Activated CD4-positive, alpha-beta T cell treated with anti-CD3 and anti-CD28 coated beads, Interleukin-2, amount 50 U/mL, for 1 hour (primary cell): ENCODE data around the gene IQSEC1.

Source experiments
- DNase-seq: peaks from one replicate; pipeline ENCODE4 v3.0.0-alpha.2; 2020

Gene IQSEC1

DNA sequence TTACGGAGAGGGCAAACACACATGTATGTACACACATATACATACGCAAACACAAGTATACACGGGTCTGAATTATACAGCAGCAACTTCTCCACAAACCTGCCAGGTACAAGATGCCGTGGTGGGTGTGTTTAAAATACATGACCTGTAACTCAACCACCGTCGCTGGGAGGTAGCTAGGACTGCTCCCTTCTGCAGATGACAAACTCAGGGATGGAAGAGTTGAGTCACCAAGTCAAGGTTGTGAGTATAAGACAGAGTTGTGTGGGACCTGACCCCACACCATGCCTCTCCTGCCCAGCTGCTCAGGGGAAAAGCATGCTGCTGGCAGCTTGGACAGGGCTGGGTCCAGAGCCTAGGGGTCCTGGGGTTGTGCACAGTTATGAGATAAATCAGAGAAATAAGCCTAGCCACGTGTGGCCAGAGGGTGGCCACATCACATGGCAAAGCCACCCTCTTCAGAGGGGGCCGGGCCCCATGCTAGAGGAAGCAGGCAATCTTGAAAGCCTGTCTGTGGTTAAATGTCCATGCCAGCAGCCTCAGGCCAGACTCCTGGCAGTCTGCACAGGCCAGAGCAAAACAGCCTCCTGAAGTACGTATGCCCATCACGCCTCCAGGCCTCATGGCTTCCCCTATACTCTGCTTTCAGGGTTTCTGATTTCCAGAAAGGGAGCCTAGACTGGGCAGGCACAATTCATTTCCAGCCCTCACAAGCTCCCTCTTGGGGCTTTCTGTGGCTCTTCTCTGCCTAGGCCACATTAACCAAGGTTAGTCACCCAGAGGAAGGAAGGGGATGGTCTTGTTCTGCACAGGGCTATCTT is 124.1 kb downstream of the IQSEC1 start:
- DNase-seq, result no peak

- no peak for DNase-seq
Measured at GRCh38 chr3:12948371-12948770, 124.9 kb downstream of the IQSEC1 start.

DNA sequence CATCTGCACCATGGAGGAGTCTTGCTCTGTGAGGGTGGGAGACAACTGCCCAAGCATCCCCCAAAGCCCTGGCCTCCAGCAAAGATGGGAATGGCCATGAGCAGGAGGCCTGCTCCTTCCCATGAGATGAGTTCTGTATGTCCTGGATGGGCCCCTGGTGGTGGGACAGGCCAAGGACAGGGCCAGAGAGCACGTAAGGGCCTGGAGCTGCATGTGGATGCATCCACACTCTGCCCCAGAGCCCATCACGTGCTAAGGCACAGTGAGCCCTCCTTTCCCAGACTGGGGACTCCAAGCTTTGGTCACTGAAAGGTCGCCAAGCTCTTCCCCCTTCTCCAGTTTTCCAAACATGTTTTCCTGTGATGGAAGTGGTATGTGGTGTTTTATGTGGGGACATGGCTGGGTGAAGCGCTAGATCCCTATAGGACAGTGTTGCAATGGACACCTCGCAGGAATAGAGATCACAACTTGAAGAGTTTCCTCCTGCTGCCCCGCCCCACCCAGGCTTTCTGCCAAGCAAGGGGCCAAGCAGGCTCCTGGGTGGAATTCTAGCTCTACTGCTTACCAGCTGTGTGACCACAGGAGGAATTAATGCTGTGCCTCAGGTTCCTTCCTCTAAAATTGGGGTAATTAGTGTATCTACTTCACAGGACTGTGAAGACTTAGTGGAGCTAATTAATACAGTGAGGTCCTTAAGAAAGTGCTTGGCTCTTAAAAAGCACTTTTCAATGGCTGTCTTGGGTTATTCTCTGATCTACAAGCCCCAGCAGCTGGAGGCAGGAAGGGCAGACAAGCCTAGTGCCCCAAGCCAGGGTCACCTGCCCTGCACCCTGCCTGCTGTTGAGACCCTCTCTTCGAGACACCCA is 125.5 kb downstream of the IQSEC1 start:
- DNase-seq, result no peak

- DNase-seq, result no peak
Measured at GRCh38 chr3:12946649-12947316, 126.4 kb downstream of the IQSEC1 start.

DNA sequence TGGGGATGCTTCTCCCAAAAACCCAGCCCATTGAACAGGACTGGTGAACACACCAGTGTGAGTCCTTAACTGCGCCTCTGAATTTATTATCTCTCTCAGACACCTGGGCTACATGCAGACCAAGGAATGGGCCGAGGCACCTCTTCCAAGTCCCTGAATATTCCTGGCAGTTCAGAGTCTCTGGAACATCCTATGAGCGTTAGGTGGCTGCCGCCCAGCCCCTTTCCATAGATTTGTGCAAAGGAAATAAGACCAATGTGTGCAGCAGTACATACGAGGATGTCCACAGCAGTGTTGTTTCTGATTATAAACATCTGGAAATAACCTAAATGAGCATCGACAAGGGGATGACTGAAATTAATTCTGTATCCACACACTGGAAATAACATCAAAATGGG is 127.0 kb downstream of the IQSEC1 start:
- DNase-seq, result no peak

DNA sequence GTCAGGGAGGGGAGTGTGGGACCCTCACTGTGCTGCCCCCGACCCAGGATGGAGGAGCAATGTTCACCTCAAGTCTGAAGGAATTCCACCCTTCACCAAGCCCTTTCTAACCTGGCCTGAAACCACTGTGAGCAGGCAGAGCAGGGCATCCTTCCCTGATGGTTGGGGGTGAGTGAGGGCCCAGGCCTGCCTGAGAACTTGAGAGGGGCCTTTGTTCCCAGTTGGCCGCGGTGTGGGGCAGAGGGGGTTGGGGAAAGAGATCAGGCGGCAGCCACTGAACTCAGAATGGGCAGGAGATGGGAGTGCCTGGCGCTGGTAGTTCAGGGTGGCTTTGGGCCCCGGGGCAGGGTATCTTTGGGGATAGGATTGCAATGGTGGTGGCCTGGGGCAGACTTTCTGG is 128.4 kb downstream of the IQSEC1 start:
- DNase-seq, result no peak

GRCh38 chr3:12944413-12944812 is 128.8 kb downstream of the IQSEC1 start:
- no peak for DNase-seq

GRCh38 chr3:12943124-12944021 is 129.9 kb downstream of the IQSEC1 start:
- DNase-seq, result no peak

- DNase-seq, result no peak
Measured at GRCh38 chr3:12941495-12942023, 131.7 kb downstream of the IQSEC1 start.

DNA sequence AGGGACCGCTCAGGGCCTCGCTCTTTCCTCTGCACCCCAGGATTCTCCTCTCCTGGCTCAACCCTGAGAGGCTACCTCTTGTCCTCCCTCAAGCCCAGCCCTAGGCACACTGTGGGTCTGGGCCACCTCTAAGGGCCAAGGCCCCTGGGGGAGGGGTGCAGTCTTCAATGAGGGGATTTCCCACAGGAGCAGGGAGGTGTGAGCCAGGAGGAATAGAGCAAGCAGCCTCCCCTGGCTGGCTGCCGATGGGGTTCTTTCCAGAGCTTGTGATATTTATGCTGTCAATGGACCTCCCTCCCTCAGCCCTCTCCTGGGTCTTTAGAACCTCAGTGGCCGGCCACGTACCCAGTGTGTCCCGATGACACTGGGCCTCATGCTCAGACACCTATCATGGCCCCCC is 132.4 kb downstream of the IQSEC1 start:
- no peak for DNase-seq

DNA sequence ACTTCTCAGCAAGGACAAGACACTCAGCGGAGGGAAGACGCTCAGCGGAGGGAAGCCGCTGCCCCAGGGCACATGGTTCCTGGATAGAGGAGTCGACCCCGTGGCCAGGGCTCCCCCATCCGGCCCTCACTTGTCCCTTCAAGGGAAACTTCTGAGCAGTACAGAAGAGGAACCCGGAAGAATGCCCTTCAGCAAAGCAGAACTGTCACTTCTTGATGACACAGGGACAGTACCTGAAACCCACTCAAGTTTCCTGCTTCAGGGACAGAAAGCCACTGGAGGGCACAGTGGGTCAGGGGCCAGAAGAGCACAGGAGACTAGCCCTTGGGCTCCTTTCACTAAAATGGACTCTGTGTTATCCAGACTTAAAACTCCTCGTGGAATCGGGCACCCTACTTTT is 134.1 kb downstream of the IQSEC1 start:
- DNase-seq, result no peak

GRCh38 chr3:12938258-12938711 is 134.9 kb downstream of the IQSEC1 start:
- no peak for DNase-seq

DNA sequence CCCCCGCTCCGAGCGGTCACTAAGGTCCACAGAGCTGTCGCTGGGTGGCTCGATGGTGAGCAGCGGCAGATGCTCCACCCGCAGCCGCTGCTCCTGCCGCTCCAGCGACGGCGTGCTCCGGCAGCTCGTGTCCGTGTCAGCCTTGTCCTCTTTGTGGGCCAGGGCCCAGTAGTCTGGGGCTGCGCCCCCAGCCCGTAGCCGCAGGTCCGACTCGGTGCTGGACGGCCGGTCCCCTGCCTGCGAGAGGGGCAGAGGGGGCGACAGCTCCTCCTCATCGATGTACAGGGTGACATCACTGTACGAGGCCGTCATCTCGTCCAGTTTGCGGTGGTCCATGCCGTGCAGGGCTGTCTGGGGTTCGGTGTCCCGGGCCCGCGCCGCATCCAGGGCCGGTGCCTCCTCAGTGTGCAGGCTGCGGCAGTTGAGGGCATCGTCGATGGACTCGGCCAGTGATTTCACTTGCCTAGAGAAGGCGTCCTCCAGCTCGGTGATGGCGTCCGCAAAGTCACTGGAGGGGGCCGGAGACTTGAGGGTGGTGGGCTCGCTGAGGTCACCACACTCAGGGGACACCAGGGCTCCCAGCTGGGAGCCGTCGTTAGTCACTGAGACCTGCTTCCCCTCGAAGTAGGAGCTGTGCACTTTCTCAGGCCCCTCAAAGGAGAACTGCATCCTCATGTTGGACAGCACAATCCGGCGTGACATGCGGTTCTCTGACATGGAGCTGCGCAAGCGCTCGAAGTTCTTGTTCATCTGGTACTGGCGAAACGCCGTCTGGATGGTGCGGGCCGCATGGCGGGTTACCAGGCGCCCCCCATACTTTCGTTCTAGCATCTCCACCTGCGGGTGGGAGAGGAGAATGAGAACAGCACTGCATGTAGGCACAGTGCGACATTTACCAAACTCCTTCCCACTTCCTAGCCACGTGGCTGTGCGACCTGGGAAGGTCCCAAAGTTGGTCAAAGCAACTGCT is 137.1 kb downstream of the IQSEC1 start:
- DNase-seq, result no peak

DNA sequence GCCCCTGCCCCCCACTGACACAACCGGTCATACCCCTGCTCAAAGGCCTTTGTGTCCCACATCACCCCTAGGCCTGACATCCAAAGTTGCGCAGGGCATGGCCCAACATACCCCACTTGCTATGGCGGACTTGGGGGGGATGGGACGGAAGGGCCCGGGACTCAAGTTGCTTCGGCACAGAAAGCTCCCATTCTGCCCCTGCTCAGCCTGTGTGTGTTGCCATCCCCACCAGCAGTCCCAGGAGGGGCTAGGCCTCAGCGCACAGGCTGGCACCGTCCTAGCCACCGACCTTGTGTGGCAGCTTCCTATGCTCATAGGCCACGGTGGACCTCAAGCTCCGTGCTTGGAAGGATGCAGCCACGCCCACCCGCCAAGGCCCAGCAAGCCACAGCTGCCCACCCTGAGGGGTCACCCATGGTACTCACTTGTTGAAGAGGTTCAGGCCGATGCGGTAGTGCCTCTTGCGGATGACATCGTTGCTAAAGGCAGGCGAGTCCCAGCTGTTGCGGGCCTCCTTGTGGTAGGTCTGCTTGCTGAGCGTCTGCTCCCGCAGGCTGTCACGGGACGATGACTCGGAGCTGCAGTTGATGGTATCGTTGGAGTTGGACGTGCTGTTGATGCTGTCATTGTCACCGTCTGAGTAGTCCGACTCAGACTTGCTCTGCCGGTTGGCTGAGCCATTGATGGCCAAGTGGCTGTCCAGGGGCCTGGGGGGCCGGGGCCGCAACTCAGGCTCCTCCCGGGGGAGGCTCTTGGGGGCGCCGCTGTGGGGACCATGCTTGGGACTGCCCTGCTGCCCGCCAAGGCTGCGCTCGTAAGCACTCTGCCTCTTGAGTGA is 138.0 kb downstream of the IQSEC1 start:
- no peak for DNase-seq

DNA sequence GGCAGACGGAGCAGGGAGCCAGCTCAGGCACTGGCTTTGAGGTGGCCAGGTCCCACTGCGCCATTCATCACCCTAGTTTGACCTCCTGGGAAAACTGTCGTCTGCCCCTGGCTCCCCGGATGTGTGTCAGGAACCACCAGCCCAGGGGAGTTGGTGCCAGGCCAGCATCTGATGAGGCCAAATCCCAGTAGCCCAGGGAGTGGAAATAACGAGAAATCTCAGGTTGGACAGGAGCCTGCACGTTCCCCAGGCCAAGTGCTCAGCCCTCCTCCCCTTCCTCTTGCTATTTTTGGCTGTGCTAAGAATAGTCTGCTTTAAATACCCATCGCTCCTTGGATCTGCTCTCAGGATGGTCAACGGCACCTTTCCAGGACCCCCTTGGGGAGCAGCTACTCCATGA is 138.8 kb downstream of the IQSEC1 start:
- no peak for DNase-seq

DNA sequence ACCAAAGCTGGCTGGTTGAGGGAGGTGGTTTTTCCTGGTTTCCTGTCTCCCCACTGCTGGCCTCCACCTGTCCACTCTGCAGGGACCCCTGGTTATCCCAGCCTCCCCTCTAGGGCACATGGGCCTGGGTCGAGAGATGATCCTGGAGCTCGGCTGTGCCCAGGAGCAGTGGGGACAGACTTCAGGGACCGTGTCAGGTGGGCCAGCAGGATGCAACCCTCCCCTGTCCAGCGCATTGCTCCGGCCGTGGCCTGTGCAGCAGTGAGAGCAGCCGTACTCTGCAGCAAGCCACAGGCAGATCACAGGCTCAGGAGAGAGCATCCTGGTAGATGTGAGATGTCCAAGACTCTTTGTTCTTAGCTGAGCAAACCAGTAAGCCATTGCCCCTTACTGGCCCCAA is 139.3 kb downstream of the IQSEC1 start:
- no peak for DNase-seq

DNA sequence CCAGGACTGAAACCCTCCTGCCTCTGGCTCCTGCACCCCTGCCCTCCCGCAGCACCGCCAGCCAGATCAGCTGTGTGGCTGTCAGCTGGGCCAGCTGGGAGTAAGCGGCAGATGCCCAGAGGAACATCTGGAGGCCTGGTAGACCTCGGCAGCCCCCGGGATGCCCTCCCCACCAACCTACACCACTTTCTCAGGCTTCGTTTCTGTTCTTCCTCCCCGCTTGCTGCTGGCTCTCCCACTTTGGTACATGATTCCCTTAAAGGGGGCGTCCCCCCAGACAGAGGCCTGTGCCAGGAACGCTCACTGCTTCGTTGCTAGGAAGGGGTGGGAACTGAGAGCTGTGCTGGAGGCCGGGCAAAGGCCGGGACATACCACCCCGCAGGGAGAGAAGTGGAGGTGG is 140.5 kb downstream of the IQSEC1 start:
- DNase-seq, result no peak

DNA sequence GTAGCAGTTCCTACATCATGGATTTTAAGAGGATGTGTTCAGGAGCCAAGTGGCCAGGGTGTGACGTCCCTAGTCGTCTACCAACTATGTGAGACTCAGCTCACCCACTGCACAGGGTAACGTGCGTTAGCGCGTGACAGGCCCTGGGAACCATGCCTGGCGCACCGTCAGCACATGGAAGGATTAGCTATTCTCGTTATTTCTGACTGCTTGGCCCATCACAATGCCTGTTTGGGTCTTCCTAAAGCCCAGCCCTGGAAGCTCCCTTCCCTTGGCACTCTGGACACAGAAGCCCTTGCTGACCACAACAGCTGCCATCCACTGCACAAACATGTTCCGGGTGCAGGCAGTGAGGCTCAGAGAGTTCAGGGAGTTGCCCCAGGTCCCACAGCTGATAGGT is 140.9 kb downstream of the IQSEC1 start:
- no peak for DNase-seq

- DNase-seq, result no peak
Measured at GRCh38 chr3:12931273-12931905, 141.8 kb downstream of the IQSEC1 start.
